Left lung (tissue), 10 donors: ENCODE data around the gene NPTX1. TPM values are rescaled to one million over a fixed set of nuclear protein-coding genes. Genes with fewer than 3 reads are reported as not detected.

Experiments
- ATAC-seq: fragments of 200-7000 bp; cut with Tn5 transposase; one replicate; pipeline ENCODE4 v1.9.1; 2020; ENCODE audit warnings: moderate library complexity
- DNase-seq, 4 donors: peaks; one replicate each; pipeline ENCODE4 v3.0.0-alpha.2; 2013 to 2020
- H3K27ac ChIP-seq, 2 donors: fragments of 200-600 bp; sonication (generic) in 1 of 2; one replicate each; pipeline versions ENCODE4 v1.5.0 to v1.8.0; 2020 to 2021
- H3K27me3 ChIP-seq, 2 donors: fragments of 200-600 bp; sonication (generic) in 1 of 2; one replicate each; pipeline versions ENCODE4 v1.5.0 to v1.8.0; 2020 to 2021
- H3K36me3 ChIP-seq, 2 donors: fragments of 200-600 bp; sonication (generic) in 1 of 2; one replicate each; pipeline versions ENCODE4 v1.5.0 to v1.8.0; 2020 to 2021
- H3K4me1 ChIP-seq, 2 donors: fragments of 200-600 bp; one replicate each; pipeline ENCODE4 v1.8.0; 2021
- H3K4me3 ChIP-seq, 2 donors: fragments of 200-600 bp; sonication (generic) in 1 of 2; one replicate each; pipeline versions ENCODE4 v1.5.0 to v1.8.0; 2020 to 2021; ENCODE audit warnings: mild to moderate bottlenecking in 1 of 2
- H3K9me3 ChIP-seq, 2 donors: fragments of 200-600 bp; sonication (generic) in 1 of 2; one replicate each; pipeline versions ENCODE4 v1.5.0 to v1.8.0; 2020 to 2021
- CTCF ChIP-seq, 2 donors: fragments of 200-600 bp; sonication (generic) in 1 of 2; IDR thresholded peaks; one replicate each; pipeline versions ENCODE4 v1.5.0 to v1.8.0; 2021; ENCODE audit warnings: antibody characterized with exemption in 2 of 2
- intact Hi-C, 2 donors: fragments of 100-400 bp; cut with DNase I; formaldehyde crosslinking; loops; one replicate each; pipeline versions ENCODE4 v1.11.2 to v1.14.2; 2022
- polyA plus RNA-seq, 6 donors: library from polyadenylated mRNA; unstranded; fragments of 120-200 nt; gene quantifications; one replicate each; pipeline ENCODE4 v1.2.1, GENCODE V29; 2013; ENCODE audit not compliant: insufficient read length in 6 of 6
- total RNA-seq, 2 donors: library from RNA; stranded (reverse); fragmentation: NEBNext Ultra II Directional; extraction: Animal tissue kit (Norgen Biotek cat#: 25700); gene quantifications; one replicate each; pipeline ENCODE4 v1.2.1, GENCODE V29; 2021
- donor health status: DM: no; HTN: yes; CAD: no.
- donor health status: DM: no; HTN: no; CAD: no.

The NPTX1 gene
- total and polyA plus RNA-seq, 8 donors: 0.17 to 9.1 (median 6.3) TPM

- Histone ChIP-seq H3K27me3 (no peaks in the 10 kb centered on the region), H3K27ac (no peak overlapping the region), H3K36me3 (peaks cover 0 to 6% of the 10 kb centered on the region in 2 donors), H3K9me3 (no peaks in the 10 kb centered on the region), H3K4me3 (no peak overlapping the region), H3K4me1 (no peaks in the 10 kb centered on the region)
- intact Hi-C loops: no loop called here
- ATAC-seq (no peak), DNase-seq (peak in 1 of 4 donors; percentile 63)
- TF ChIP-seq CTCF (IDR thresholded peaks at IDR 0.05): no peak
Observed at GRCh38 chr17:80432350-80432955, 44.0 kb downstream of the NPTX1 start.

GRCh38 chr17:80431246-80432195 lies 44.9 kb downstream of the NPTX1 start:
- Histone ChIP-seq H3K36me3 (peaks cover 0 to 6% of the 10 kb centered on the region in 2 donors), H3K4me3 (no peak overlapping the region), H3K27ac (no peak overlapping the region), H3K27me3 (no peaks in the 10 kb centered on the region), H3K9me3 (no peaks in the 10 kb centered on the region), H3K4me1 (peaks cover 0 to 8% of the 10 kb centered on the region in 2 donors)
- ATAC-seq (no peak), DNase-seq (peak in 1 of 4 donors; percentile 69)
- intact Hi-C loops: no loop called here
- no peak for TF ChIP-seq CTCF (IDR thresholded peaks at IDR 0.05)

DNA sequence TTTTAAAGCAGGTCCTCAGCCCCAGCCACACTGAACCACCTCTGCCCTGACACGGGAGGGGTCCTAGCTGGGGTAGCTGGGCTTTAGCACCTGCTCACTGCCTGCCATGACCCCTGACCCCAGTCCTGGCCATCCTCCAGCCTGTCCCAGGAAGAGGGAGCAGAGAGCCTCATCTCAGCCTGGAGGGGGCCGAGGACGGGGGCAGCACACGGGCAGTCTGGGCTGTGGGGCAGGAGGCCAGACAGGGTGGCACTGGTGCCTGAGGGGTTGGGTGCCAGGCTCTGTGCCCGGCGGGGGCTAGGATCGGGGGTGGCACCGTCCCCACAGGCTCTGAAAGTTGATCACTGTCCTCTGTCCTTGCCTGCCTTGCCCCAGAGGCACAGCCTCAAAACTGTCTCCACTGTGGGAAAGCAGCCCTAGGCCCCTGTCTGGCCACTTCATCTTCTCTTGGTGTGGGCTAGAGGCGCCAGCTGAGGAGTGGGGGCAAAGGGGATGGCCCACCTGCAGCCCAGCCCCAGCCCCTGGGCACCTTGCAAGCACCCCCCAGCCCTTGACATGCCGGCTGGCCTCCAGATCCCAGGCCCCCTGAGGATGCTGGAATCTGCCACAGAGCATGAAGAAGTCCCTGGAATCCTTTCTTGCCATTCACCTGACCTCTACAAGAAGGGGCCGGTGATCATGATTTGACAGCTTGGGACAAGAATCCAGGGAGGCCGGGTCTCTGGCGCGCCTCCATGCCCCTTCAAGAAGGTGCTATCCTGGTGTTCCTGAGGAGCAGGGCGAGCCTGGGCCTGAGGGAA lies 45.8 kb downstream of the NPTX1 start:
- no peak for TF ChIP-seq CTCF (IDR thresholded peaks at IDR 0.05)
- H3K4me3 ChIP-seq: no peak overlapping the region
- H3K36me3 ChIP-seq: peaks cover 0 to 6% of the 10 kb centered on the region in 2 donors
- no peaks in the 10 kb centered on the region for H3K27me3 ChIP-seq
- DNase-seq (peak in 1 of 4 donors; percentile 55), ATAC-seq (no peak)
- H3K4me1 ChIP-seq: peaks cover 0 to 9% of the 10 kb centered on the region in 2 donors
- intact Hi-C loops: no loop called here
- no peak overlapping the region for H3K27ac ChIP-seq
- no peaks in the 10 kb centered on the region for H3K9me3 ChIP-seq

GRCh38 chr17:80429356-80430275 lies 46.8 kb downstream of the NPTX1 start:
- H3K4me1 ChIP-seq: peaks cover 0 to 9% of the 10 kb centered on the region in 2 donors
- no peak for ATAC-seq
- peak in 1 of 4 donors; percentile 66 for DNase-seq
- no peak overlapping the region for H3K4me3 ChIP-seq
- no peaks in the 10 kb centered on the region for H3K27me3 ChIP-seq
- H3K36me3 ChIP-seq: peaks cover 0 to 6% of the 10 kb centered on the region in 2 donors
- no peak for TF ChIP-seq CTCF (IDR thresholded peaks at IDR 0.05)
- intact Hi-C loops: loop anchor here in 1 of 2 donors (5.0 to 10.0 kb wide), 2 partner anchors 145 to 553 kb away; no protein-coding TSS in a partner anchor
- H3K9me3 ChIP-seq: no peaks in the 10 kb centered on the region
- no peak overlapping the region for H3K27ac ChIP-seq
